GM18520 (cell line): ENCODE measurements around the gene PDE9A.

Experiments used
- ATAC-seq: cut with Tn5 transposase; IDR thresholded peaks from one replicate; pipeline ENCODE4 v1.9.1; 2021; ENCODE audit not compliant: unreplicated experiment

PDE9A gene

GRCh38 chr21:42670058-42670880 is 16.8 kb downstream of the PDE9A start:
- no peak for ATAC-seq

GRCh38 chr21:42670884-42671283 is 17.5 kb downstream of the PDE9A start:
- no peak for ATAC-seq

GRCh38 chr21:42671778-42672593 is 18.6 kb downstream of the PDE9A start:
- no peak for ATAC-seq

- no peak for ATAC-seq
Observed at GRCh38 chr21:42672699-42673458, 19.5 kb downstream of the PDE9A start.

DNA sequence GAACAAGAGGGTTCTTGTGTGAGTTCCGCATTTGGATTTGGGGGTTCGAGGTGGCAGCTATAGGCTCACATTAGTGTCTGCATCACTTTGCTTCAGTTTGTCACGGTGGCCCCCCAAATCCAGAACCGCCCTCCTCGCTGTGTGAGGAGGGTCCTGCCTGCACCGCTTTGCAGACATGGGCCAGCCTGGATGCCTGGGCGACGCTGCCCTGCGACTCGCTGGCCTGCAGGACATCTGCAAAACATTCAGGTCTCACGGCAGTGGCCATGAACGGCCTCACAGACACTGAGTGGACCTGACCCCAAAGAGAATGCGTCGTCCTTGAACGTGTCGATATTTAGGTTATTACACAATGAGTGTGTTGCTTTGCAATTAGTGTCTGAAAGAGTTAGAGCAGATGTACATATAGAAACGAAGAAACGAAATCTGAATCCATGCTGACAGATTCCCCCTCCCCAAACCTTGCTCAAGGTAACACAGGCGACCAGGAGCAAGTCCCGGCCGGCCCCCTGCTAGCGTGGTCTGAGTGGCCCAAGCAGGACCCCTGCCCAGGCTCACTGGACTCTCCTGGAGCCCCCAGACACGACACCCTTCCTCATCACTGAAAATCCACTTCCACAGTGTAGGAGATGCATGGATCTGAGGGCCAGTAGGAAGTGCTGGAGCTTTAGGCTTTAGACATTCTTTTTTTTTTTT is 20.4 kb downstream of the PDE9A start:
- ATAC-seq: no peak

DNA sequence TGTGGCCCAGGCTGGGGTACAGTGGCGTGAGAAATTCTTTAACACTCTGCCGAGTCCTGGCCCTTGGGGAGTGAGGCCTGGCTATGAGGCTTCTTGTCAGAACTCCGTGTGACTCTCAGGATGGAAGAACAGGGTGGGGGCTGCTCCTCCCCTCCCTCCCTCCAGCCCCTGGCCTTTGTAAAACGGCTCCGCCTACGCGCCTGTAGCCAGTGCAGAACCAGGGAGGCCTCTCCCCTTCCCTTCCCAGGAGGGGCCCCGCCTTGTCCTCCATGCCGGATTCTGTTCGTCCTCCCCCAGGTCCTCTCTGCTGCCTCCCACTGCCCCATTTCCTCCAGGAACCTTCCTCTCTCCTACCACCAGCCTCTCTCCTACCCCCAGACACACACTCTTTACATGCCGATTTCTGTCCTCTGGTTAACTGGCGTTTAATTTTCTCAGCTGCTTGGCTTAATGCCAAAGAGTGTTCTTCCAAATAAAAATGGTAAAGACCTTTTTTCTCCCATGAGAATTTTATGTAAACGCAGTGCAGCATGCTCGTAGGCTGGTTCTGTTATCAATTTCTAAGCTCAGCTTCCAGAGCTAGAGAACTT is 21.0 kb downstream of the PDE9A start:
- ATAC-seq: no peak

- no peak for ATAC-seq
Observed at GRCh38 chr21:42675403-42675802, 22.0 kb downstream of the PDE9A start.

- no peak for ATAC-seq
Observed at GRCh38 chr21:42676808-42677207, 23.4 kb downstream of the PDE9A start.

DNA sequence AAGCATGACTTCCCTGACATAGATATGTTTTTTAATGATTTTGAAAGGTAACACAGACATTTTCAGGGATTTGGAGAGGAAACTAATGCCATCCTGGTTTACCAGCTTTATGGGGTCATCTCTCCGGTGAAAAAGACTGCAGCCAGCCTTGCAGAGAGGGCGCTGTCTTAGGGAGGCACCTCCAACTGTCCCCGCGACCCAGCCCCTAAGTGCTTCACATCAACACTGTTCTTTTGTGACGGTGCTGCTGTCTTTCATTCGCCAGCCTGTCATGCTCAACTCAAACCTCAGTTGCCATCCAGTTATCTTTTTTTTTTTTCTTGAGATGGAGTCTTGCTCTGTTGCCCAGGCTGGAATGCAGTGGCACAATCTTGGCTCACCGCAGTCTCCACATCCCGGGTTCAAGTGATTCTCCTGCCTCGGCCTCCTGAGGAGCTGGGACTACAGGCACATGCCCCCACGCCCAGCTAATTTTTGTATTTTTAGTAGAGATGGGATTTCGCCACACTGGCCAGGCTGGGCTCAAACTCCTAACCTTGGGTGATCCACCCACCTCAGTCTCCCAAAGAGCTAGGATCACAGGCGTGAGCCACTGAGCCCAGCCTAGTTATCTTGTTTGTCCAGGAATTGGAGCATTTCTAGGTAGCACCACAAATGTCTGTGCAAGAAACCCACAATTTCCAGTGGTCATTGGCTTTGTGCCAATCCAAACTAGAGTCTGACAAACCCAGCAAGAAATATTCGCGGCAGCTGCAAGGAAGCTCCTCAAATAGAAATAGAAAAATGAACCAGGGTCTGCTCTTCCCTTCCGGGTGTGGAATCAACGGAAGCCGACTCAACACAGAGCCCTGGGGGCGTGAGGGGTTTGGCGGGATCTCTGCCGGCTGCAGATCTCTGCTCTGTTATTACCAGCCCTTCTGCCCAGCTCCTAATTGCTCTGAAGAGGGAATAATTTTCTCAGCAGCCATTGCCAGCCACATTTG is 24.2 kb downstream of the PDE9A start:
- no peak for ATAC-seq

GRCh38 chr21:42678618-42679295 is 25.3 kb downstream of the PDE9A start:
- ATAC-seq: no peak

DNA sequence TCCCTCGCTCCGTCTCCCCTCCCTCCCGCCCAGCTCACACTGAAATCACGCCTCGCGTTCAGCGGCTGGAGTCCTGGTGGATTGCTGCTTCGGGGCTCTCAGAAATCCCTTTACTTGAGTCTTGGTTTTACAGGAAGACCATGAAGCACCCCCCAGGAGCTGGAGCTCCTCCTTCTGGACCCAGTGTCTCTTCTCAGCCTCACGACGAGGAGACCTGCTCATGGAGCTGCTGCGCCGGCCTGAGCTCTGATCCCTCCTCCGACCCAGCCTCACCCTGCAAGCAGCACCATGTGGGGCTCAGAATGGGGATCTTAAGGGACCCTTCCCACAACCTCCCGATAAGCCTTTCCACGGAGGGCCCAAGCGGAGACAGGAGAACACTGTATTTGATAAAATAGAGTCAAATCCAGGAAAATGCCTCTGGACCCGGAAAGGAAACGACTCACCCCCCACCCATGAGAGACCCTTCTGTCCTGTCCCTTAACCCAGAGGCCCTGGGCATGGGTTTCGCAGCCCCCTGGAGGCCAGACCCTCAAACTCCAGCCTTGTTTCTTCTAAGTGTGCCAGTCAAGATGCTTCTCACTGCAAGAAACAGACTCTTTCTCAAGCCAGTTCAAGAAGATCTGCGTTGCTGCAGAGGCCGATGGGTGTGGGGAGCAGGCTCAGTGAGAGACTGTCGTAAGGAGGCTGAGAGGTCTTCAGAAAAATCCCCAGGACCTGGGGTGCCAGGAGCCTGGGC is 26.1 kb downstream of the PDE9A start:
- no peak for ATAC-seq

DNA sequence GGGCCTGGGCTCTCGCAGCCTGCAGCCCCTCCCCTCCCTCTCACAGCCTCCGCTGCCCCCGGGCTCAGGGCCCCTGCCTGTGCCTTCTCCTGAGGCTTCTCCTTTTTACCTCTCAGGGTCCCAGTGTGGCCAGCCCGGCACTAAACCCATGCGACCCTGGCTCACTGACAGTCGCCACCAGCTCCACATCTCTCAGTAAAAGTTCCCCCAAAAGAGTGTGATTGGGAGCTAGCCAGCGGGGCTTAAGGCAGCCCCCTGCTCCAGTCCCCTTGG is 26.6 kb downstream of the PDE9A start:
- ATAC-seq: no peak

DNA sequence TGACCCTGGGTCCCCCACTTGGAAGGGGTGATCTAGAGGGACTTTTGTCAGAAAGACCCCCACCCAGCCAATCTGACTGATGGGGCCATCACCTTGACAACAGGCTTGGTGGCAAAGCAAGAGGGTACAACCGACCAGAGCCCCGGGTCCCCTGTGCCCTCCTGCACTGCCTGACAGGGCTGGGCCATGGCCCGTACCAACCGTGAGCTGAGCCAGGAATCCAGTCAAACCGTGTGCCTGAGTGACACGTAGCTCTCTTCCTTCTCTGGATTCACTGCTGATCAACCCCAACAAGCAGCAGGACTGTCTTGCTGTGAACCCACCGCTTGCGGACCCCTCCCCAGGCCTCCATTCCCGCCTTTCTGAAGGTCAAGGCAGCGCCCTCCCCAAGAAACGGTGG is 27.0 kb downstream of the PDE9A start:
- ATAC-seq: no peak

GRCh38 chr21:42681296-42682206 is 28.1 kb downstream of the PDE9A start:
- ATAC-seq: no peak

DNA sequence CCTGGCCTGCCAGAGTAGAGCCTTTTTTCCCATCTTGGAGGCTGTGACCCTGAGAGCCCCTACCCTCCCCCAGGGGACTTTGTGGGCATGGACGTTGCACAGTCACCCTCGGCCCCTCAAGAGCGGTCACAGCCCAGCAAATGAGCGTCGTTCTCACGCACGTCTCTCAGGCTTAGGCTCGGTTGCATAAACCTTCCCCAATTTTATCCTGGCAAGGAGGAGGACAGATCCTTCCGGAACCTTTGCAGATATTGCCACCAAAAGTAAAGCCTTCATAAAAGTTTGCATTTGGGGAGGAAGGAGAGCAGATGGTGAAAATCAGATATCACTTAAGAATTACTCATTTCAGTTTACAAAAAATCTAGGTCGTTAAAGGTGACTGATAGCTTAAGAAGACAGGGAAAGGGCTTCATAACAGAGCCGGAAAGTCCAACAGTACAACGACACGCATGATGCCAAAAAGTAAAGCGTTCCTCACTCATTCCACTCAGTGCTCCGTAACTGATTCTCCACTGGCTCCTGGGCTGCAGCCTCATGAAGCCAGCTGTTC is 29.3 kb downstream of the PDE9A start:
- no peak for ATAC-seq

DNA sequence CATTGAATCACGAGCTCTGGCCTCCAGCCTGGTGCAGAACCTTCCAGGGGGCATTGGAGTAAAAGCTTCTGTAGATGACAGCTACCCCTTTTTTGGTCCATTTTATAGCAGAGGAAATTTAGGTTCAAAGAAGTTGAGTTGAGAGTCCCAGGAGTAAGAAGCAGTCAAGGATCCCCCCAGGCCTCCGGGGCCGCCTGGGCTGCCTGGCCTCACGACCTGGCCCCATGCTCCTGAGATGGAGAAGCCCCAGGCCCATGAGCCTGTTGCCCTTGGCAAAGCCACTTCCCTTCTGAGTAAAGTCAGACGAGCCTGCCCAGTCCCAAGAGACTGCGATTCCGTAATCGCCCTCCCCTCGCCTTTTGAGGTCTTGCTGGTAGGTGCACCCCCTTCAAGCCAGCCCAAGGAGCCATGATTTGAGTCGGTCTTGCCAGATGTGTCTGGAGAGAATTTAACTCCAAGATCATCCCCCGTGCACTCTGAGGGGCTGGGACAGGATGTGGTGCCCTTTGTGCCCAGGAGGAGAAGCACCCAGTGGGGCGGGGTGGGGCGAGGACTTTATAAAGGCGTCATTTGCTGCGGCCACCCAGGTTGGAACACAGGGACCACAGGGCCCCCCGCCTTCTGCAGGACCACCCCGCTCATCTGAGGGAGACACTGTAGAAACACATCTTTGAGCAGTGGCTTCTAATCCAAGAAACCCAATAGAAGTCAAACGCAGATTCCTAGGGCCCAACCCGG is 30.1 kb downstream of the PDE9A start:
- ATAC-seq: no peak
